HG02852 (cell line): Measurements from ENCODE around the gene TIPARP.
"Not testable (repeated sequence)": the region's sequence is repeated elsewhere in the genome, so short reads cannot be mapped to it uniquely, and the experiment has no call there.

Experiments
- ATAC-seq: cut with Tn5 transposase; IDR thresholded peaks from one replicate; pipeline ENCODE4 v1.9.1; 2021; ENCODE audit warnings: mild to moderate bottlenecking, moderate library complexity; ENCODE audit not compliant: unreplicated experiment

The TIPARP gene

GRCh38 chr3:156646958-156647357 is 27.4 kb upstream of the TIPARP start:
- no peak for ATAC-seq

- ATAC-seq: peak; percentile 29
Observed at GRCh38 chr3:156648086-156648485, 26.3 kb upstream of the TIPARP start.

GRCh38 chr3:156649681-156650080 is 24.7 kb upstream of the TIPARP start:
- no peak for ATAC-seq

GRCh38 chr3:156652661-156653060 is 21.7 kb upstream of the TIPARP start:
- not testable (repeated sequence) for ATAC-seq

- ATAC-seq: no peak
Observed at GRCh38 chr3:156654834-156655233, 19.6 kb upstream of the TIPARP start.

GRCh38 chr3:156655819-156656550 is 18.4 kb upstream of the TIPARP start:
- ATAC-seq: peak; percentile 56

GRCh38 chr3:156657440-156657839 is 16.9 kb upstream of the TIPARP start:
- ATAC-seq: no peak

- ATAC-seq: no peak
Observed at GRCh38 chr3:156657862-156658731, 16.3 kb upstream of the TIPARP start.

GRCh38 chr3:156658732-156659090 is 15.7 kb upstream of the TIPARP start:
- no peak for ATAC-seq

- no peak for ATAC-seq
Observed at GRCh38 chr3:156659260-156659659, 15.1 kb upstream of the TIPARP start.

GRCh38 chr3:156661155-156661554 is 13.2 kb upstream of the TIPARP start:
- peak; percentile 31 for ATAC-seq

GRCh38 chr3:156664011-156664830 is 10.2 kb upstream of the TIPARP start:
- no peak for ATAC-seq

GRCh38 chr3:156664831-156665178 is 9.6 kb upstream of the TIPARP start:
- ATAC-seq: peak; percentile 74

- ATAC-seq: no peak
Observed at GRCh38 chr3:156665291-156665690, 9.1 kb upstream of the TIPARP start.

GRCh38 chr3:156666073-156666472 is 8.3 kb upstream of the TIPARP start:
- ATAC-seq: no peak

GRCh38 chr3:156668073-156668763 is 6.2 kb upstream of the TIPARP start:
- no peak for ATAC-seq

- ATAC-seq: no peak
Observed at GRCh38 chr3:156670077-156670476, 4.3 kb upstream of the TIPARP start.

- no peak for ATAC-seq
Observed at GRCh38 chr3:156670652-156671051, 3.7 kb upstream of the TIPARP start.

GRCh38 chr3:156673732-156674045 is 701 bp upstream of the TIPARP start:
- no peak for ATAC-seq

- ATAC-seq: no peak
Observed at GRCh38 chr3:156674911-156675829, 780 bp downstream of the TIPARP start.
